Transverse colon (tissue), 4 donors: ENCODE data around the gene BPIFB3. TPM values are rescaled to one million over a fixed set of nuclear protein-coding genes. Genes with fewer than 3 reads are reported as not detected.

Experiments
- DNase-seq: peaks from one replicate; pipeline ENCODE4 v3.0.0-alpha.2; 2019
- H3K27ac ChIP-seq, 4 donors: fragments of 200-600 bp; sonication (generic); 2 replicates each; pipeline ENCODE4 v1.5.1; 2016 to 2018; ENCODE audit warnings: inconsistent platforms in 4 of 4
- H3K27me3 ChIP-seq: fragments of 200-600 bp; sonication (generic); 2 replicates; pipeline ENCODE4 v1.5.1; 2017; ENCODE audit warnings: inconsistent platforms
- H3K36me3 ChIP-seq, 4 donors: fragments of 200-600 bp; sonication (generic); 2 replicates each; pipeline ENCODE4 v1.5.1; 2017 to 2019; ENCODE audit warnings: inconsistent platforms in 4 of 4
- H3K4me1 ChIP-seq, 4 donors: fragments of 200-600 bp; sonication (generic); 2 replicates each; pipeline ENCODE4 v1.5.1; 2017 to 2020; ENCODE audit warnings: inconsistent platforms in 4 of 4
- H3K4me3 ChIP-seq, 4 donors: fragments of 200-600 bp; sonication (generic); 1 replicate in 1 of 4; 2 replicates in 3 of 4; pipeline versions ENCODE4 v1.5.1 to v1.6.1; 2017 to 2019; ENCODE audit warnings: inconsistent platforms in 4 of 4
- H3K9me3 ChIP-seq, 2 donors: fragments of 200-600 bp; sonication (generic); 2 replicates each; pipeline ENCODE4 v1.5.1; 2017 to 2019; ENCODE audit warnings: inconsistent platforms in 2 of 2
- CTCF ChIP-seq, 5 experiments: fragments of 200-600 bp in 3 of 5; fragments of 450-650 bp in 2 of 5; sonication (generic) in 3 of 5; IDR thresholded peaks; 1 replicate in 2 of 5; 2 replicates in 3 of 5; pipeline ENCODE4 v1.5.1; 2016 to 2017; ENCODE audit warnings: antibody characterized with exemption in 5 of 5, inconsistent platforms in 3 of 5, mild to moderate bottlenecking in 2 of 5, moderate library complexity in 1 of 5
- EP300 ChIP-seq: sonication (generic); formaldehyde crosslinking; IDR thresholded peaks from one replicate; pipeline ENCODE4 v1.6.1; 2017; ENCODE audit warnings: antibody characterized with exemption, low read depth
- POLR2A ChIP-seq: fragments of 450-650 bp; IDR thresholded peaks from one replicate; pipeline ENCODE4 v1.6.1; 2016; ENCODE audit warnings: antibody characterized with exemption, mild to moderate bottlenecking, moderate library complexity
- POLR2AphosphoS5 ChIP-seq, 3 donors: sonication (generic); formaldehyde crosslinking; IDR thresholded peaks; one replicate each; pipeline ENCODE4 v1.6.1; 2016; ENCODE audit warnings: antibody characterized with exemption in 3 of 3
- WGBS, 2 donors: methylation state at CpG; one replicate each; pipeline ENCODE4 v1.1.5; 2018; ENCODE audit warnings: low coverage in 1 of 2; 5-methylcytosine and 5-hydroxymethylcytosine counted together
- in situ Hi-C, 4 donors: fragments of 200-750 bp; cut with MboI; loops; one replicate each; pipeline versions ENCODE4 v1.15.0 to v1.15.1; 2017; ENCODE audit warnings: low sequenced_read_pairs in 3 of 4, low pct_ligation_motif_present in 1 of 4, low pct_unique_long_range_greater_than_20kb in 1 of 4
- intact Hi-C: fragments of 100-400 bp; cut with DNase I; formaldehyde crosslinking; loops from one replicate; pipeline ENCODE4 v1.15.1; 2023; ENCODE audit warnings: low total_unique reads
- total RNA-seq, 4 donors: library from RNA; depleted of rRNA; stranded (reverse); fragments of >200 nt; gene quantifications; one replicate each; pipeline ENCODE4 v1.1.0, GENCODE V29; 2016

BPIFB3 gene
- total RNA-seq, 4 donors from 2014 or later: not detected

- no peak overlapping the region for H3K4me3 ChIP-seq
- no peaks in the 10 kb centered on the region for H3K36me3 ChIP-seq
- in situ Hi-C loops (no loop called here), intact Hi-C loops (no loop called here)
- H3K4me1 ChIP-seq: no peaks in the 10 kb centered on the region
- 80 to 89% methylated on average over 3 to 4 of the region's 4 CpGs for WGBS, 2 donors
- no peak for TF ChIP-seq POLR2A
- TF ChIP-seq POLR2AphosphoS5 (IDR thresholded peaks at IDR 0.05): no peak
- TF ChIP-seq EP300: no peak
- TF ChIP-seq CTCF (IDR thresholded peaks at IDR 0.05): no peak
- no peaks in the 10 kb centered on the region for H3K27me3 ChIP-seq
- no peak overlapping the region for H3K27ac ChIP-seq
- H3K9me3 ChIP-seq: no peaks in the 10 kb centered on the region
- no peak for DNase-seq
Observed at GRCh38 chr20:33072362-33072761, 18.7 kb downstream of the BPIFB3 start.

- in situ Hi-C loops (no loop called here), intact Hi-C loops (no loop called here)
- Histone ChIP-seq H3K36me3 (no peaks in the 10 kb centered on the region), H3K4me1 (no peaks in the 10 kb centered on the region), H3K27ac (no peak overlapping the region), H3K4me3 (no peak overlapping the region), H3K27me3 (no peaks in the 10 kb centered on the region), H3K9me3 (no peaks in the 10 kb centered on the region)
- WGBS, 2 donors: 67 to 80% methylated on average over 1 to 2 of the region's 2 CpGs
- TF ChIP-seq CTCF (IDR thresholded peaks at IDR 0.05): no peak
- TF ChIP-seq POLR2A: no peak
- no peak for TF ChIP-seq EP300
- no peak for TF ChIP-seq POLR2AphosphoS5 (IDR thresholded peaks at IDR 0.05)
- no peak for DNase-seq
Observed at GRCh38 chr20:33072813-33073212, 19.1 kb downstream of the BPIFB3 start.

GRCh38 chr20:33074675-33075074 is 21.0 kb downstream of the BPIFB3 start:
- intact Hi-C loops (no loop called here), in situ Hi-C loops (no loop called here)
- Histone ChIP-seq H3K36me3 (no peaks in the 10 kb centered on the region), H3K9me3 (no peaks in the 10 kb centered on the region), H3K27ac (no peak overlapping the region), H3K4me1 (no peaks in the 10 kb centered on the region), H3K27me3 (no peaks in the 10 kb centered on the region), H3K4me3 (no peak overlapping the region)
- TF ChIP-seq CTCF (IDR thresholded peaks at IDR 0.05) (no peak), POLR2AphosphoS5 (IDR thresholded peaks at IDR 0.05) (no peak), POLR2A (no peak), EP300 (no peak)
- no peak for DNase-seq
- 60 to 74% methylated on average over 2 of the region's 2 CpGs for WGBS, 2 donors

GRCh38 chr20:33075281-33075680 is 21.6 kb downstream of the BPIFB3 start:
- WGBS, 2 donors: 64 to 80% methylated on average over 1 to 6 of the region's 6 CpGs
- Histone ChIP-seq H3K27me3 (no peaks in the 10 kb centered on the region), H3K27ac (no peak overlapping the region), H3K4me3 (no peak overlapping the region), H3K9me3 (no peaks in the 10 kb centered on the region), H3K36me3 (no peaks in the 10 kb centered on the region), H3K4me1 (no peaks in the 10 kb centered on the region)
- TF ChIP-seq CTCF (IDR thresholded peaks at IDR 0.05): no peak
- TF ChIP-seq POLR2AphosphoS5 (IDR thresholded peaks at IDR 0.05): no peak
- no peak for TF ChIP-seq POLR2A
- TF ChIP-seq EP300: no peak
- intact Hi-C loops (no loop called here), in situ Hi-C loops (no loop called here)
- DNase-seq: no peak
